Measurements from ENCODE around the gene TUBGCP3.

Gene TUBGCP3

DNA sequence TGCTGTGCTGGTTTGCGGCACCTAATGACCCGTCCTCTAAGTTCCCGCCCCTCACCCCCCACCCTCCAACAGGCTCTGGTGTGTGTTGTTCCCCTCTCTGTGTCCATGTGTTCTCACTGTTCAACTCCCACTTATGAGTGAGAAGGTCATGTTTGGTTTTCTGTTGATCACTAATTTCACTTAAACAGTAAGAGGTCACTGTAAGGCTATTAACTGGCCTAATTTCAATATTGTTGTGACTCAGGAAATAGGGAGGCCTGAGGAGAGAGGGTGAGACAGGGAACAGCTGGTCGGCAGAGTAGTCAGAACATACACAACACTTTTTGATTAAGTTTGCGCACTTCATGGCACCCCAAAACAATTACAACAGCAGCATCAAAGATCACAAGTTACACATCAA is 15.6 kb downstream of the TUBGCP3 start:
- no peak for DNase-seq (ENCODE audit: low read depth)
- TF ChIP-seq, protein P1, sequence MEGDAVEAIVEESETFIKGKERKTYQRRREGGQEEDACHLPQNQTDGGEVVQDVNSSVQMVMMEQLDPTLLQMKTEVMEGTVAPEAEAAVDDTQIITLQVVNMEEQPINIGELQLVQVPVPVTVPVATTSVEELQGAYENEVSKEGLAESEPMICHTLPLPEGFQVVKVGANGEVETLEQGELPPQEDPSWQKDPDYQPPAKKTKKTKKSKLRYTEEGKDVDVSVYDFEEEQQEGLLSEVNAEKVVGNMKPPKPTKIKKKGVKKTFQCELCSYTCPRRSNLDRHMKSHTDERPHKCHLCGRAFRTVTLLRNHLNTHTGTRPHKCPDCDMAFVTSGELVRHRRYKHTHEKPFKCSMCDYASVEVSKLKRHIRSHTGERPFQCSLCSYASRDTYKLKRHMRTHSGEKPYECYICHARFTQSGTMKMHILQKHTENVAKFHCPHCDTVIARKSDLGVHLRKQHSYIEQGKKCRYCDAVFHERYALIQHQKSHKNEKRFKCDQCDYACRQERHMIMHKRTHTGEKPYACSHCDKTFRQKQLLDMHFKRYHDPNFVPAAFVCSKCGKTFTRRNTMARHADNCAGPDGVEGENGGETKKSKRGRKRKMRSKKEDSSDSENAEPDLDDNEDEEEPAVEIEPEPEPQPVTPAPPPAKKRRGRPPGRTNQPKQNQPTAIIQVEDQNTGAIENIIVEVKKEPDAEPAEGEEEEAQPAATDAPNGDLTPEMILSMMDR (IDR thresholded peaks at IDR 0.05; ENCODE audit: low read length, missing control alignments): no peak
- H3K4me3 ChIP-seq (replicated peaks; ENCODE audit: low read depth, low read length): no peak overlapping the region

DNA sequence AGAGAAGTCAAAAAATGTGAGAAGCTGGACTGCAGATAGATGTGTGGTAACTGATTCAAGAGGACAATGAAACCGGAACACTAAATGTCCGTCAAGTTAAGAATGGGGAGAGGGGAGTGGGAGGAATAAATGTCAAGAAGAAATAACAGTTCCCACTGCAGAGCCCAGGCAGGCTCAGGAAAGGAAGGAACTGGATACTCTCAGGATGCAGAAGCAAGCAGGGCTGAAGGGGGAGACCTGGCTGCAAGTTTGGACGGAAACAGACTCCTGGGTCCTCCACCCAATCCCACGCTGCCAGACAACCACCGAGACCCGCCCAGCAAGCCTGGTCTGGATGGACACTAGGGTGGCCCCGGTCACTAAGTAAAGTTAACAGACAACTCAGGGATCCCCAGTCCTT is 18.1 kb downstream of the TUBGCP3 start:
- TF ChIP-seq, protein P1 (IDR thresholded peaks at IDR 0.05; ENCODE audit: low read length, missing control alignments): no peak
- no peak overlapping the region for H3K4me3 ChIP-seq (replicated peaks; ENCODE audit: low read depth, low read length)

GRCh38 chr13:112567161-112567862 is 20.6 kb downstream of the TUBGCP3 start:
- TF ChIP-seq, protein P1 (IDR thresholded peaks at IDR 0.05; ENCODE audit: low read length, missing control alignments): no peak
- H3K4me3 ChIP-seq (replicated peaks; ENCODE audit: low read depth, low read length): no peak overlapping the region
- DNase-seq (ENCODE audit: low read depth): no peak

More for the DNA sequence above, 18.1 kb downstream of the TUBGCP3 start:
- DNase-seq (ENCODE audit: low read depth): no peak

DNA sequence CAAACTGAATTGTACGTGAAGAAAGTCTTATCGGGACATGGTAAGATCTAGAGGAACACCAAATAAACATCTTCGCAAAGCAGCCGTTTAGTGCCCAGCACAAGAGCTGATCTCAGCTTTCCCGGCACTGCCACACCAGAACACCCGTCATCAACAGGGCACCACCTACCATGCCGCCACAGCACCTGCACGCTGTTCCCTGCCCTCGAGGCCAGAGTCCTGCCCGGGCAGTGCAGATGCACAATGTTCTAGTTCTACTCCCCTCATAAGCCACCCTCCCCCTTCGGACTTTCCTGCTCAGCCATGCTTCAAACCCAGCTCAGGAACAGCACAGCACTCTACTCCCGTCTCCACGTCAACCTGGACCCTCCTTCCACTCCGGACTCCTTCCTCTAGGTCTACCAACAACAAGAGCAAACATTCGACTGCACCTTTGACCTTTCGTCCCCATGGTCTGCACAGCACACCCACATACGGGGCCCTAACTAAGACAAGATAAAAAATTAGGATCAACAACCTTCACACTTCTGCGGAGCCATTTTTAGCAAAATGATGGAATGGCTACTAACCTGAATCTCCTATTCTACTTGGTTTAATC is 25.1 kb downstream of the TUBGCP3 start:
- no peak for DNase-seq (ENCODE audit: low read depth)
- no peak overlapping the region for H3K4me3 ChIP-seq (replicated peaks; ENCODE audit: low read depth, low read length)
- TF ChIP-seq, protein P1 (IDR thresholded peaks at IDR 0.05; ENCODE audit: low read length, missing control alignments): no peak

- no peak for DNase-seq (ENCODE audit: low read depth)
- TF ChIP-seq, protein P1 (IDR thresholded peaks at IDR 0.05; ENCODE audit: low read length, missing control alignments): no peak
- no peak overlapping the region for H3K4me3 ChIP-seq (replicated peaks; ENCODE audit: low read depth, low read length)
Measured at GRCh38 chr13:112562254-112562653, 25.7 kb downstream of the TUBGCP3 start.

GRCh38 chr13:112561478-112561877 is 26.5 kb downstream of the TUBGCP3 start:
- H3K4me3 ChIP-seq (replicated peaks; ENCODE audit: low read depth, low read length): no peak overlapping the region
- TF ChIP-seq, protein P1 (IDR thresholded peaks at IDR 0.05; ENCODE audit: low read length, missing control alignments): no peak
- DNase-seq (ENCODE audit: low read depth): no peak
